NCI-H524 (cell line): ENCODE data around the gene TPD52L1.

Experiments used
- DNase-seq, 2 experiments: peaks; one replicate each; lab custom pipeline; 2025; lab: John Stamatoyannopoulos, UW

TPD52L1 gene

DNA sequence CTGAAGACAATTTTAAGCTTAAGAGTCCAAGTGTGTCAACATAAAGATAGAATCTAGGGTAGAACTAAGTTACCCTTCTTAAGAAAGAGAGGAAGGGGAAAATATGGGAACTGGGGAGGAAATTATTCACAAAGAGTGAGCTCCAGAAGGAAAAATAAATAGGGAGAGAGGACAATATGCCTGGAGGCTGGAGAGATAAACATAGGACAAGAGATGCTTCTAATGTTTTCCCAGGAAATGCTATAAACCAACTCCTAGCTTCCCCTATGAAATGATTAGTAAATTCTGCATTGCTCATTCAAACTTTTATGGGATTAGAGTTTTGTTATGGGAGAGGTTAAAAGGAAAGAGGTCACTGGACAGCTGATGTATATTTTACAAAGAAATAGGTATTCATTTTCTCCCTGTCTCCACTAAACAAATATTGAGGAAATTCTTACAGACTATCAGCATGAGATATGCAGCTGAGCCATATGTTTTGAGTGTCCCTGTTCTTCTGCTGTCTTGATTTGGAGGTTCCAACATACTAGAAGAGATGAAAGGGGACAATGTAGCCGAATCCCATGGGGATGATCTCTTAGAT, 22.0 kb downstream of the TPD52L1 start:
- DNase-seq, result no peak

DNA sequence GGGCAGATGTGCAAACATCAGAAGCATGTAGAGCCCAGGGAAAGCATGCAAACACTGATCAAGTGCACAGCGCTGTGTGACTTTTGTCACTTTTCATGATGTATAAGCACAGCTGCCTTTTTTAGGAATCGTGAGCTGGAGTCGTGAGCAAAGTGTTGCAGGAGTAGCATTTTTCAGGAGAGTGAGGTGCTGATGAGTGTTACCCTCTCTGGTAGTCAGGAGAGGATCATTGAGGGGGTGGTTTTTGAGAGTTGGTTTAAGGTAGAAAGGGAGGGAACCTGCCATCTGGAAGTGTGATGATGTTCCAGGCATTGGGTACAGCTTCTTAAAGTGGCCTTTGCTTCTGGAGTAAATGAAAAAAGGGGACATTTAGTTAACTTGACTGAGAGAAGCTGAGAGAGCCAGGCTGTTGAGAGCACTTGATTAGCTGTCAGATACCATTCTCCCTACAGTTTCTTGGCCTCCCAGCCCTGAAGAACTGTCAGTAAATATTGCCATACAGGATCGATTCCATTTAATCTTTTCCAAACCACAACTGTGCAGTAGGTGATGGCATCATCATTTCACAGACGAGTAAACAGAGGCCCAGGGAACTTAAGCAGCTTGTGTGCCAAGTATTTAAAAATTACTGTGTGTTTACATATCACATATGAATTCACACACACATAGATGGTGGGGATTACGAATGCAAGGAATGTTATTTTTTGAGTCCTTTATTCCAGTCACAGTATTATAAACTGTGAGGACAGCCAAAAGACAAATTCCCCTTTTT, 28.9 kb downstream of the TPD52L1 start:
- DNase-seq, result no peak

DNA sequence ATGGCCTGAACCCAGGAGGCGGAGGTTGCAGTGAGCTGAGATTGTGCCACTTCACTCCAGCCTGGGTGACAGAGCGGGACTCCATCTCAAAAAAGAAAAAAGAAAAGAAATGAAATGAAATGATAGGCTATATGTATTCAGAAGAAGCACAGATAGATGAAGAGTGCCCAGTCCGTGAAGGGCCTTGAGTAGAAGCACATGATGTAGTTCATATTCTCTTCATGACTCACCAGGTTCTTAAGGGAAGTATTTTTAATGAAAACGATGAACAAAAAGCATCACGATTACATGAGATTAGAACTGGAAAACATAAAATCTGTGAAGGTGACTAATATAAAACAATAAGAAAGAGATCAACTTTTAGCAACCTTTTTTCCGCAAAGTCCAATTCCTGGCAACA, 29.8 kb downstream of the TPD52L1 start:
- no peak for DNase-seq

DNA sequence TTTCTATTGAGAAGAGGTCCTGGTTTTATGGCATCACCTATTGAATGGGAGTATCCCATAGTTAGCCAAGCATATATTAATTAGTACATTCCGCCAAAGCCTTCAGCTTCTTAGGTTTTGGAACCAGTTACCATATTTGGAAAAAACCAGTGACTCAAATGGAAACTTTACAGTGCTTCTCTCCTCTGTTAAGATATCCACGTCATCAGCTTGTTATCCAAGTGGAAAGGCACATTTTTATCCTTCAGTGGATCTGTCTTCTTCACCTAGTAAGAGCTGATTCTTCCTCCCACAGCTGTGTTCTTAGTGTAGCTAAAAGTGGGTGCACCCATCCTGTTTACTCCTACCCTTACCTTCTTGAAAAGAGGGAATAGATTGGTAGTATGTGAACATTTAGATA, 34.5 kb downstream of the TPD52L1 start:
- no peak for DNase-seq

DNA sequence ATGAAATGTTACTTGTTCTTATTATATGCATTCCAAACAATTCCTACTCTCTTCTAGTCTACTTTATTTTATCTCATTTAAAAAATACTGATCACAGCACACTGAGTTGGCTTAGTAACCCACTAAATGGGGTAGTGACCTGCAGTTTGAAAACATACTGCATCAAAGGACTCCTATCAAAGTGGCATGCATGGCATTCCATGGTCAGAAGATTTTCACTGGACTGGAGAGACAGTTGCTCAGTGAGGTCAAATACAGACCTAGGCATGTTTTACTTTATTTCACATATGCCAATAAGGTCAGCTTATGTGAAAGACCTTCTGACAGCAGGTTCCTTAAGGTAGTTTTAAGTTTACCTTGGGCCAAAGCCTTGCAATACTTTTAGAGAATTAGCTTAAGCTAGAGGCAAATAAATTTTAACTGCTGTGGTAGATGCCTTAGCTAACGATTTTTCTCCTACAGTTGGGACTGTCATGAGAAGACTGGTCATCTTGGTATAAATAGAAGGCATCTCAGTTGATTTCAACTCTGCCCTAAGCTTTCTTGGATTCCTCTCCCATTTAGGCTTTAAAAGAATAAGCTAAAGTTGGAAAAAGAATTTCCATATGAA, 35.1 kb downstream of the TPD52L1 start:
- DNase-seq, result no peak

DNA sequence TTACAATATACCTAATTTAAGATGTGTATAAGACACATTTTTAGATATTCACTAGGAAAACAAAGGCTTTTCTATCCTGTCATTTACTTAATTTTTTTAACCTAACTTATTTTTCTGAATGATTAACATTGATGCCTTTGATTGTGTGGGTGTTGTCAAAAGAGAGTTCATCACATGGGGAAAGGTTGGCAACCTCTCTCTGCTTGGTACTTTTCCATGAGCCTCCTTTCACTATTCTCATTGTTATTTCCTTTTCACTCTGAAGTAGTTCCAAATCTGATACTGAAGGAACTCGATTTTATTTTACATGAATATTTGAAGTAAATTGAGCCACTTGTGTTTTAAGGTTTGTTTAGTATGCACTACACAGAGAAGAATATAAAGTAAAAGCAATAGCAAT, 35.9 kb downstream of the TPD52L1 start:
- no peak for DNase-seq

DNA sequence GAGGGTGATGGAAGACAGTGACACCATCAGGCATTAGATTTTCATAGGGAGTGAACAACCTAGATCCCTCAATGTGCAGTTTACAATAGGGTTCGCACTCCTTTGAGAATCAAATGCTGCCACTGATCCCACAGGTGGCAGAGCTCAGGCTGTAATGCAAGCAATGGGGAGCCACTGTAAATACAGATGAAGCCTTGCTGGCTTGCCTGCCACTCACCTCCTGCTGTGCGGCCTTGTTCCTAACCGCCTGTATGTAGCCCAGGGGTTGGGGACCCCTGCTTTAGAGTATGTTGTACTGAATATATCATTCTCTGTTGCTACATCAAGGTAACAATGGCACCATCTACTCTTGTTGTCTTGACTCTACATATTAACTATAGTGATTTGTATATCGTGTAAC, 37.1 kb downstream of the TPD52L1 start:
- no peak for DNase-seq

DNA sequence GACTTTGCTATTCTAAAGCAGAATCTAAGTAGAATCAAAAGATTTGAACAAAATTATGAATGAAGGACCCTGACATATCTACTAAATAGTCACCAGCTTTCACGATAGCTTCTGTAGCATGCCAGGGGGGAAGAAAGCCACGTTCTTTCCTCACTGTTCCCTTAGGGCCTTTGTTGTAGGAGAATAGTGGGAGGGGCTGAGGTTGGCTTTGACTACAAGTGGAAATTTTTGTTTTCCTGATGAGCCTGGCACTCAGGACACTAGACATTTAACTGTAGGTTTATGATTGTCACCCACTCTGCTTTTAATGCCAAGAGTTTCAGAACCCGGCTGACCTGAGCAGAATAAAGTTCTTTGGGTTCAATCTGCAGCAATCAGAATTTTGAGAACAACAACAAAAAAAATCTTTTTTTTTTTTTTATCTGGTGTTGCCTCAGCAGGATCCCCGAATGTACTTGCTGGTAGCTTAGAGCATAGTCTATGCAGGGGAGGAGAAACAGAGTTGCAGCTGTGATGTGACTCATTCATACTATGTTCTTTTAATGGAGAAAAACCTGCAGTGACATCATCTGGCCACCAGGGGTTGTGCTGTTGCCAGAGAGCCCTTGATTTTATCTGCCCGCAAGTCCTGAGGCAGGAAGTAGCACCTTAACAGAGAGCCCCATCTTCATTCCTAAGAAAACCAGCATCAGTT, 38.5 kb downstream of the TPD52L1 start:
- DNase-seq, result peak; percentile 19 to 56

DNA sequence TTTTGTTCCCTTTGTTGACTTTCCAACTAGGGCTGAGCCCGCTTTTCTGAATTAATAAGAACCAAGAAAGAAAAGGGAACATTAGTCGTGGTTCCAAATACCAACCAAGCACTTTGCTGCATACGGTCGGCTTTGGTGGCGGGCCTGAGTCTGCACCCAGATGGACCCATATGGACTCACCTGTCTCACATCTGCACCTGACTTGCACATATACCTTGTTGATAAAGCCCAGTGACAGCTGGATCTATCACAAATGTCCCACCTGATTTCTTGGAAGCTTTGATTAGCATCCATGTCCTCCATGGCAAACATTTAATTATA, 39.0 kb downstream of the TPD52L1 start:
- no peak for DNase-seq

DNA sequence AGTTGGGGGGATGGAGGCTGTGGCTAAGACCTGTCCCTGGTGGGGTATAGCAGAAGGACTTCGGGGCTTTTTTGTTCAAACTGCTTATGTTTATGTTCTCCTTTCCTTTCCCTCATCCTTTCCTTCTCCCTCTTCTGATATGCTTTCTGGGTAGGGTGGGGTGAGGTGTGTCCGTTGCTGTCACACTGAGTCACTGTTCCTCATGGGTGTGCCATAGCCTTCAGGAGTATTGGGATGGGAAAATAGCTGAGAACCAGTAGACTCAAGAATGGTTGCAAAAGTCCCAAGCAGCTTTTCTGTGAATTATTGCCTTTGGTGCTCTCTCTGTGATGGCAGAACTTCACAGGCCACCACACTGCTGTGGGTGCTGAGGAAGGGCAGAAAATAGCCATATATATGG, 39.6 kb downstream of the TPD52L1 start:
- DNase-seq, result no peak

DNA sequence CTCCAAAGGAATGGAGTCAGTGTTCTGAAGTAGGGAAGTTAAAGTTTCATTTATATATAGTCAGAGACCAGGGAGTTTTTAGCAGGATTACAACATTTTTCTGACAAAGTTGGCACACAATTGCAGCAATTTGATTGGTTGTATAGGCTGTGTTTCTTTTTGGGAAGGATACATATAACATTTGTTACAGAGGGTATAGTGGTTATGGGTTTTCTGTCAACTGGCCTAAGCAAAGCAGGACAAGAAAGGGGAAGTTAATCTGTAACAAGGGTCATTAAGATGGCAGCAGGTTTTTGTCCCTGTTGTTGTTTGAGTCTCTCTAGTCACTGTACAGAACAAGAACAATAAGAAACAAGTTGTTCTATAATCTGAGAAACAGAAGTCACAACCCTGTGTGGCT, 41.4 kb downstream of the TPD52L1 start:
- no peak for DNase-seq

DNA sequence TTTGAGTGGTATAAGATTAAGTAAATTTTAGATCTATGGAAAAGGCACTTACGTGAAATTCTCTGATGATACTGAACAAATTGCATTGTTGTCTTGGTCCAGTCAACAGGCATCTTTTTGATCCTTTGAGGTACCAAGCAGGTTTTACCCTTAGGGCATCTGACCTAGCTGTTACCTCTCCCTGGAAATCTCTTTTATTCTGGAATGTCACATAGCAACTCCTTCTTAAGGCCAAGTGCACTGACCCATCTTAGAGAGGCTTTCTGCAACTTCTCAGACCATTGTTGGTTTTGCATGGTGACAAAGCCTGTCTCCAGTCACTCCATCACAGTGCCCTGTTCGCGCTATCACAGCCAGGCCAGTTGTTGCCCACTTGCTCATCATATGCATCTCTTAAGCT, 42.0 kb downstream of the TPD52L1 start:
- no peak for DNase-seq

DNA sequence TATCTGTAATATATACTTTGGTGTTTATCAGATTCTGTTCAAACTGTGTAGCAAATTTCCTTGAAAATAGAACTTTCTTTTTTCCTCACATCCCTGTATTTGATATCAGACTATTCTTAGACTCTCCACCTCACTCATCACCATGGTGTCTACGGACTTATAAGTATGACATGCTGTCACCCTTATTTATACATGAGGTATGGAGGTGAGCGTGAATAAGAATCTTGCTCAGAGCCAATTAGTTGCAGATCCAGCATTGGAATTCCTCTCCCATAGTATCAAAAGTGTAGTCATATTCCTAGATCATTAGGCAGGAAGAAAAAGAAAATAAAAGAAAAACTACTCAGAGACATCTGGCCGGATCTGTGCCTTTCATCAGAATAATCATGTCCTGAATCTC, 43.0 kb downstream of the TPD52L1 start:
- no peak for DNase-seq

DNA sequence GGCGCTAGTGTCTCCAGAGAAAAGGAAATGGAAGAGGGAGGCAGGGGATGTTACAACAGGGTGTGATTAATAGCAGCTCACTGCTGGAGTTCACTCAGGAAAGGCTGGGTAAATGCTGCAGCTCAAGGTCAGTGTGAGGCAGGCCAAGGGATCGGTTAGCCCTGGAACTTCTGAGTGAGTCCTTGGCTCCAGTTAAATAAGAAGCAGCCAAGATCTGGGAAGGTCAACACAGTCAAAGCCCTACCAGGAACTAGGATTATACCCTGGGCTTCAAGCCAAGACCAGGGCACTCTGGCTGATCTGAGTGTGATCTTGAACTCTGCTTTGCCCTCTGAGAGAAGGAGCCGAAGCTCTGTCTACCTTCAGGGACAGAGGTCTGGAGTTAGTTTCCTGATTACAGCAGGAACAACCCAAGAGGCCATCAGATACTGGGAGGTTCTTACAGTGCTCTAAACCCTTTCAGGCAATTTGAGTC, 44.3 kb downstream of the TPD52L1 start:
- peak in 1 of 2 experiments; percentile 19 for DNase-seq

DNA sequence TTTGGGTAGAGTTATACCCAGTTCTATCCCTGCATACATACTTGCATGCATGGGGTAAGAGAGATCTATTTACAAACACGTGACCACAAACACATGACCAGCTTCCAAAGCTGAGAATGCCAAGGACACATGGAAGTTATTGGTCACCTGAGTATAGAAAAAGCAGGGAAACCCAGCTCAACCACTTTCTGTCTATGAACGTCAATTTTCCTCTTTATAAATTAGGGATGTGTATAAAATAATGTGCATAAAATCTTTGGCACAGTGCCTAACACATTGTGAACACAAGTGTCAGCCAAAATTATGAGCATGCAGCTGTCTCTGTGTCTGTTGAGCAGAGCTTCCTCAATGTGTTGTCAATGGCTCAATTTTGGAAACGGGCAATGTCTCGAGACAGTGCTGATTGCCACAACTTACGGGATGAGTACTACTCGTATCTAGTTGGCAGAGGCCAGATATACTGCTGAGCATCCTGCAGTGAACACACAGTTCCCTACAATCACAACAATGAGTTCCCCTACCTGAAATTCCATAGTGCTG, 44.9 kb downstream of the TPD52L1 start:
- no peak for DNase-seq

DNA sequence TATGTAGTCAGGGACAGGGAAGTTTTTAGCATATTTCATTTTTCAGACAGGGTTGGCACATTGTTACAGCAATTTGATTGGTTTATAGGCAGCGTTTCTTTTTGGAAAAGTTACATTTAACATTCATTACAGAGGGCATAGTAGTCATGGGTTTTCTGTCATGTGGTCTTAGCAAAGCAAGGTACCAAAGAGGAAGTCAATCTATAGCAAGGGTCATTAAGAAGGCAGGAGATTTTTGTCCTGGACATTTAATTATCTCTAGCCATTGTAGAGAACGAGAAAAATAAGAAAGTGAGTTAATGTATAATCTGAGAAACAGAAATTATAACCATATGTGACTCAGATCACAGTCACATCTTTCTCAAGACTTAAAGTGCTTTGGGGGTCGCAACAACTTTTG, 47.4 kb downstream of the TPD52L1 start:
- DNase-seq, result no peak

DNA sequence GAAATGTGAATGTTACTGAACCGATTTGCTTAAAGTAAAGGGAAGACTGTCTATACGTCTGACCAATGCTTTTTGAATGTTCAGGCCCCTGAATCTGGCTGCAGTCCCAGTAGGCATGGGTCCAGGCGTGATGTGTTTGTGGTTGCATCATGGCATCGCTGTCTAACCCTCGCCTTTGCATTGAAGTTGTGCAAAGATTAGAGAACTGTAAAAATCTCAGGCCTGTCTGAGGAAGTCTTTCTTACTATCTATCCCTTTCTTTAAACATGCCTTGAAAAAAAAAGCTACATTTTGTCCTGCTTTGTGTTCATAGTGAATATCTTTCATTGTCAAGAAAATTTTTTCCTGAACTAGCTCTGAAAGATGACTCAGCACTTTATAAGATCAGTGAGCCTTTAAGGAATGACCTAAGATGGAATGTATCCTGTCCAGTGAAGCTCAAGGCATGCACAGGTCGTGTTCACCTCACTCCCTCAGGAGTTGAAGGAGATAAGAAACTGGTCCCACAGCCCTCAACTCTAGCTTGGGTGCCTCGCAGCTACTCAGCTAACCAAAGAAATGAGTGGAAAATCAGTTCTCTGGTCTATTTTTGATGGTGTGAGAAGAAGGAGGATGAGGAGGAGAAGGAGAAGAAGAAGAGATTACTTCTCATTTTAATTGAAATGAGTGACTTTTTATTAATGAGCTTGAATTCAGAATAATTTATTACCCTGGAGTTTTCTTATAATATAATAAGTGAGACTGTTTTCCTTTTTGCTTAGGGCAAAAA, 48.6 kb downstream of the TPD52L1 start:
- DNase-seq, result no peak

DNA sequence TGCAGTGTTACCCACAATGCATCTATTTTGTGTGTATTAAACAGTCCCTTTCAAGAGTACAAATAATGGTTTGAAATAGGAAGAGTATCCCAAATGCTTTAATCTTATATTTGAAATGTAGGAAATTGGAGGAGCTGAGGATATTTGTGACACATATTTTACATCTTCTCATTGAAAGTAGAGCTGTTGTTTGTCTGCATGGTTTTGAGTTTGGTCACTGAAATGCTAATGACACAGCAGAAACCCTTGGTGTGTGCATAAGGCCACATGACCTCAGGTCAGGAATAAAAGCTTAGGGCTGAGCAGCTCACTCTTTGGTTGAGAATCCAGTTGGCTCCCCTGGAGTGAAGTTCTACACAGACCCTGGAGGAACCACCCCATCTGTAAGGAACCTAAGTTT, 49.8 kb downstream of the TPD52L1 start:
- no peak for DNase-seq

DNA sequence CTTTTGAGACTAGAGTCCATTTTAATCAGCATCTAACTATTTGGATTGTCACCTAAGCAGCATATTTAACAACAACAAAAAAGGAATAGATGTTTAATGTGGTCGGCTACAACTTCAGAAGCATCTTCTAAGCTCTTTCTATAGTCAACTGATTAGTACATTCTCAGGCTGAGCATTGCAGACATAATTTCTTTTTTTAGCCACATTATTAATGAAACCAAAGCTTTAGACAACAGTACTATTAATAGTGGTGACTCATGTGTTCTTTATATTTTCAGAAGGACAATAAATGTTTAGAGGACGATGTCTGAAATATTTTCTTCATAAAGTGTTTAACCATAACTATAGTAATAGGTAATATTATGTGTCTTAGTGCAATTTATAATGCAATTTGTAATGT, 52.4 kb downstream of the TPD52L1 start:
- no peak for DNase-seq

DNA sequence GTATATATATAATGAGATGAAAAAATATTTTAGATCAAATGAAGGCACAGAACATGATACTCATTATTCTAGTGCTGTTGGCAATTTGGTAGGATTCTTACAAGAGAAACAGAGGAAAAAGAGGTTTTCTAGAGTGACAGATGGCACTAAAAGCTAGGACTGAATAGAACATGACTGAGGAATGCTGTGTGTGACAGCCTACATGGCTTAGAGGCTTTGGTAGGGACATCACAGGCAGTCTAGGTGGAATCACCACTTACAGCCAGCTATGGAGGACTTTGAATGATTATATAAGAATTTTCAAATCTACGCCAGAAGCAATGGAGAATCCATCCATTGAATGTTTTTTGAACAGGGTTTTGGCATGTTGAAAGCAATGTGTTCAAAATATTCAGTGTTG, 52.8 kb downstream of the TPD52L1 start:
- DNase-seq, result no peak

DNA sequence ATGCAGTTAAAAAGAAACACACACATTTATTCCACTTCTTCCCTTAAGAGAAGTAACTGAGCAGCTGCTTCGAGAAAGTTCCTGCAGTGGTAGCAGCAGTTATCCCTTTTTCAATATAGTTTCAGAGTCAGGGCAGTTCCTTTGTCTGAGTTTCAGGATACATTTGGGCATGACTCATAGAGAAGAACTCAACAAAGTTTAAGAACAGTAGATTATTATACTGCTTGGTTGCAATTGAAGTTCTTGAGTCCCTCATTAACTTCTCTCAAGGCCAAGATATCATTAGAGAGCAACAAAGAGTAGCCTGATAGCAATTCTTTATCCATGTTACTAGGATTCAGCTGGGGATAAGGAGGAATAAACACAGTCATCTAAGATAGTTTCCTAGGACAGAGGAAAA, 54.4 kb downstream of the TPD52L1 start:
- DNase-seq, result no peak
